ENCODE measurements around the gene PIGK.

Gene PIGK

DNA sequence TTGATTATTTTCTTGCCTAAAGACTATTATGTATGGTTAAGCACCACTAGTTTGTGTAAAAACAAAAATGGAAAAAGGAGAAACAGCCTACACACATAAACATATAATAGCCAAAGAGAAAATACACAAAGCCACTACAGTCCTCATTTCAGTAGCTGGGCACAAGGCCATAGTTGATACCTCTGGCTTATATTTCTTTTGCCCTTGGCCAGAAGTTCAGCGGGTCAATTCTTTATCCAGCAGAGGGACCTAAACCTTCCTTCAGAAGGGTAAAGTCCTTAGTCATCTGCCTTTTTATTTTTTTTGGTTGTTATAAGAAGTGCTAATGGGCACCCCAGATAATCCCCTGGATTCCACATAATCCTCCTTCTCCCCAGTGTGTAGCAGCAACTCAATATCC is 134.1 kb downstream of the PIGK start:
- no peak for TF ChIP-seq FOXM1 (IDR thresholded peaks at IDR 0.05; ENCODE audit: borderline replicate concordance, low read depth)
- TF ChIP-seq YY1 (IDR thresholded peaks at IDR 0.05; ENCODE audit: low read depth) = no peak
- no peak for TF ChIP-seq EP300 (IDR thresholded peaks at IDR 0.05; ENCODE audit: borderline replicate concordance)
- no peak for TF ChIP-seq TAF1 (IDR thresholded peaks at IDR 0.05; ENCODE audit: low read depth)
- no peak for TF ChIP-seq ZBTB7A (IDR thresholded peaks at IDR 0.05; ENCODE audit: low read depth)
- TF ChIP-seq TEAD4 (IDR thresholded peaks at IDR 0.05) = no peak
- TF ChIP-seq RAD21 (IDR thresholded peaks at IDR 0.05; ENCODE audit: low read depth) = no peak
- no peak for TF ChIP-seq USF1 (IDR thresholded peaks at IDR 0.05)
- no peak for TF ChIP-seq NFIC (IDR thresholded peaks at IDR 0.05)
- no peak for TF ChIP-seq EGR1 (IDR thresholded peaks at IDR 0.05)
- no peak for TF ChIP-seq TCF12 (IDR thresholded peaks at IDR 0.05; ENCODE audit: low read depth)
- TF ChIP-seq MAX (IDR thresholded peaks at IDR 0.05) = no peak
- TF ChIP-seq REST (IDR thresholded peaks at IDR 0.05; ENCODE audit: low read depth) = no peak
- TF ChIP-seq CREB1 (IDR thresholded peaks at IDR 0.05; ENCODE audit: low read depth) = no peak
- TF ChIP-seq CEBPB (IDR thresholded peaks at IDR 0.05) = no peak

DNA sequence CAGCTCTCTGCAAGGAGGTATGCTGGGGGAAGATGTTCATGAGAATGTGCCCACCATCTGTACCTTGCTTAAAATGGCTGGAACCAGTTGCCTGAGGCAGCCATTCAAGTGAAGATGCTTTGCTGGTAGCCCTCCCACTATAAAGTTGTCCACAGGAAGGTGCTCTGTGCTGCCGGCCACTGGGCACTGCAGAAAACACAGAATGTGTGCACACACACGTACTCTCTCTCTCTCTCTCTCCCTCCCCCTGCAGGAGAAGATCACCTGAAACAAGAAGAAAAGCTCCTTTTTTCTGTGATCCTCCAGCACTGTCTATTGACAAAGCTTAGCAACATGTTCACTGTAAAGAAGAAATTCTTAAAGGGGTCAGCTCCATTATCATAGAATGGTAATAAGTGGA is 134.8 kb downstream of the PIGK start:
- TF ChIP-seq NFIC (IDR thresholded peaks at IDR 0.05) (no peak), FOXM1 (IDR thresholded peaks at IDR 0.05; ENCODE audit: borderline replicate concordance, low read depth) (no peak), CEBPB (IDR thresholded peaks at IDR 0.05) (no peak), REST (IDR thresholded peaks at IDR 0.05; ENCODE audit: low read depth) (no peak), EP300 (IDR thresholded peaks at IDR 0.05; ENCODE audit: borderline replicate concordance) (no peak), ZBTB7A (IDR thresholded peaks at IDR 0.05; ENCODE audit: low read depth) (no peak), USF1 (IDR thresholded peaks at IDR 0.05) (no peak), EGR1 (IDR thresholded peaks at IDR 0.05) (no peak), CREB1 (IDR thresholded peaks at IDR 0.05; ENCODE audit: low read depth) (no peak), RAD21 (IDR thresholded peaks at IDR 0.05; ENCODE audit: low read depth) (no peak), TEAD4 (IDR thresholded peaks at IDR 0.05) (no peak), TAF1 (IDR thresholded peaks at IDR 0.05; ENCODE audit: low read depth) (no peak), MAX (IDR thresholded peaks at IDR 0.05) (no peak)

- TF ChIP-seq CEBPB (IDR thresholded peaks at IDR 0.05) (no peak), NFIC (IDR thresholded peaks at IDR 0.05) (no peak)
Observed at GRCh38 chr1:77081834-77082233, 137.4 kb downstream of the PIGK start.

- no peak for TF ChIP-seq CREB1 (IDR thresholded peaks at IDR 0.05; ENCODE audit: low read depth)
- TF ChIP-seq TAF1 (IDR thresholded peaks at IDR 0.05; ENCODE audit: low read depth) = no peak
- no peak for TF ChIP-seq ZBTB7A (IDR thresholded peaks at IDR 0.05; ENCODE audit: low read depth)
- TF ChIP-seq TEAD4 (IDR thresholded peaks at IDR 0.05) = no peak
- TF ChIP-seq TCF12 (IDR thresholded peaks at IDR 0.05; ENCODE audit: low read depth) = no peak
Observed at GRCh38 chr1:77076759-77077158, 142.5 kb downstream of the PIGK start.

GRCh38 chr1:77068013-77068412 is 151.2 kb downstream of the PIGK start:
- TF ChIP-seq ZBTB7A (IDR thresholded peaks at IDR 0.05; ENCODE audit: low read depth) (no peak), USF1 (IDR thresholded peaks at IDR 0.05) (no peak), RAD21 (IDR thresholded peaks at IDR 0.05; ENCODE audit: low read depth) (no peak), FOXM1 (IDR thresholded peaks at IDR 0.05; ENCODE audit: borderline replicate concordance, low read depth) (no peak), MAX (IDR thresholded peaks at IDR 0.05) (no peak), YY1 (IDR thresholded peaks at IDR 0.05; ENCODE audit: low read depth) (no peak), NFIC (IDR thresholded peaks at IDR 0.05) (no peak), TEAD4 (IDR thresholded peaks at IDR 0.05) (no peak)

DNA sequence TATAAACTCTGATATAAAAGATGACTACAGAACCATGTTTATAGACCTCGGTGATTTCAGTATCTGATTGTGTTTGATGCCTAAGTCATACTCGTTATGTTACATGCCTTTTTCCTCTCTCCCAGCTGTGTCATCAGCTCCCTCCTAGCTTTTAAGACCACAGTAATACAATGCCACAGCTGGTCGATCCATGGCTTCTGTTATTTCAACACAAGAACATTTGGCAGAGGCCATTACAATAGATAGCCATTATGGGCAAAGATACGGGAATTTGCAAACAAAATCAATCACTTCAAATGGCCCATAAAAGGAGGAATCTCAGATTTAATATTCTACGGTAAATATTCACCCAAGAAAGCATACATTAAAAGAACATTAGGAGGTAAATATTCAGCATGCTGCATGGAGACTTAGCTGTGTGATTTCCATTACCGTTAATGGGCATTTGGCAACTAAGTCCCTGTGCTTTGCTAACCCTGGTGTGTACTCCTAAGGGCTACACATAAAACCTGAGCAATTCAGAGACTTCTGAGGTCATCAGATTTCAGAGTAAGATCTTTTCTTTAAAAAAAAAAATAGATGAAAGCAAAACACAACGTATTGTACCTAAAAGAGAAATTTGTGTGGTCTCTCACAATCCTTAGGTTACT is 153.4 kb downstream of the PIGK start:
- TF ChIP-seq ZBTB7A (IDR thresholded peaks at IDR 0.05; ENCODE audit: low read depth) (no peak), USF1 (IDR thresholded peaks at IDR 0.05) (no peak), TEAD4 (IDR thresholded peaks at IDR 0.05) (no peak), TAF1 (IDR thresholded peaks at IDR 0.05; ENCODE audit: low read depth) (no peak), RAD21 (IDR thresholded peaks at IDR 0.05; ENCODE audit: low read depth) (no peak), NFIC (IDR thresholded peaks at IDR 0.05) (no peak), TCF12 (IDR thresholded peaks at IDR 0.05; ENCODE audit: low read depth) (no peak), CREB1 (IDR thresholded peaks at IDR 0.05; ENCODE audit: low read depth) (no peak), YY1 (IDR thresholded peaks at IDR 0.05; ENCODE audit: low read depth) (no peak), FOXM1 (IDR thresholded peaks at IDR 0.05; ENCODE audit: borderline replicate concordance, low read depth) (no peak), CEBPB (IDR thresholded peaks at IDR 0.05) (no peak), EGR1 (IDR thresholded peaks at IDR 0.05) (no peak), EP300 (IDR thresholded peaks at IDR 0.05; ENCODE audit: borderline replicate concordance) (no peak), MAX (IDR thresholded peaks at IDR 0.05) (no peak), REST (IDR thresholded peaks at IDR 0.05; ENCODE audit: low read depth) (no peak)
